Measurements from ENCODE around the gene RAB15.
"Not testable (repeated sequence)": the region's sequence is repeated elsewhere in the genome, so short reads cannot be mapped to it uniquely, and the experiment has no call there.

The RAB15 gene

GRCh38 chr14:64915797-64916196 lies 56.3 kb downstream of the RAB15 start:
- Histone ChIP-seq H3K27ac (ENCODE audit: low read length, poor library complexity, severe bottlenecking) (no peak overlapping the region), H3K4me2 (ENCODE audit: low read length, poor library complexity, severe bottlenecking) (no peak overlapping the region), H3K9ac (ENCODE audit: low read length) (no peak overlapping the region), H2AFZ (ENCODE audit: low read depth, low read length) (no peak overlapping the region), H2BK12ac (ENCODE audit: low read length in 2 of 2) (no peak overlapping the region), H3K14ac (ENCODE audit: low read length in 2 of 2) (no peak overlapping the region), H2BK120ac (ENCODE audit: low read depth, low read length) (no peak overlapping the region), H2BK15ac (ENCODE audit: low read depth, poor library complexity, severe bottlenecking) (no peak overlapping the region), H3K36me3 (ENCODE audit: control insufficient read depth in 1 of 2, insufficient read depth in 2 of 2, low read depth in 1 of 2, low read length in 2 of 2) (no peaks in the 10 kb centered on the region), H2AK5ac (ENCODE audit: low read length, severe bottlenecking) (no peak overlapping the region), H3K18ac (ENCODE audit: low read depth in 1 of 2, low read length in 2 of 2) (no peak overlapping the region), H3K27me3 (ENCODE audit: control insufficient read depth in 1 of 2, insufficient read depth in 1 of 2, low read length in 2 of 2) (peaks cover 0 to 4% of the 10 kb centered on the region in 2 experiments), H3K23ac (ENCODE audit: low read length in 2 of 2) (no peak overlapping the region), H3K9me3 (ENCODE audit: control insufficient read depth, low read length) (no peaks in the 10 kb centered on the region), H3K4me1 (ENCODE audit: control insufficient read depth, insufficient read depth, low read depth, low read length) (peaks cover 6% of the 10 kb centered on the region), H3K4ac (ENCODE audit: low read depth in 1 of 2, low read length in 2 of 2) (no peak overlapping the region), H4K8ac (ENCODE audit: low read length) (no peak overlapping the region), H3K79me1 (replicated peaks; ENCODE audit: low read length, poor library complexity, severe bottlenecking) (peaks cover 2% of the 10 kb centered on the region), H3K4me3 (ENCODE audit: insufficient read depth in 1 of 2, low read depth in 1 of 2, low read length in 2 of 2) (peak overlapping the region in 1 of 2 experiments; percentile 88), H2BK5ac (ENCODE audit: low read depth, low read length, poor library complexity, severe bottlenecking) (no peak overlapping the region), H4K91ac (ENCODE audit: low read length) (no peak overlapping the region)
- DNase-seq: no peak
- no CpG with 5 or more reads among the region's 2 CpGs for WGBS

DNA sequence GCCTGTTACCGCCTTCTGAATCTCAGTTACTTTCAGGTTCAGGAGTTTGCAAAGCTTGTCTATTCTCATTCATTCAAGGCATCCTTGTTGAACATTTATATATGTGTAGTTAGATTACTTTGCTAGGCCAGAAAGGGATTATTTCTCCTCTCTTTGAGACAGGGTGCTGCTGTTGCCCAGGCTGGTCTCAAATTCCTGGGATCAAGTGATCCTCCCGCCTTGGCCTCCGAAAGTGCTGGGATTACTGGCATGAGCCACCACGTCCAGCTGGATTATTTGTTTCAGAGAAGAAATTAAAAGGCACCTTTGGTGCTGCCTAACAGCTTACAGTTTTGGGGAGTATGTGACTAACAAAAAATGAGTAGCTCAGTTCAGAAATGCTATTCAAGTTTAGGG lies 57.1 kb downstream of the RAB15 start:
- Histone ChIP-seq H4K91ac (ENCODE audit: low read length) (no peak overlapping the region), H3K9me3 (ENCODE audit: control insufficient read depth, low read length) (no peaks in the 10 kb centered on the region), H3K27me3 (ENCODE audit: control insufficient read depth in 1 of 2, insufficient read depth in 1 of 2, low read length in 2 of 2) (peaks cover 0 to 4% of the 10 kb centered on the region in 2 experiments), H3K27ac (ENCODE audit: low read length, poor library complexity, severe bottlenecking) (no peak overlapping the region), H3K9ac (ENCODE audit: low read length) (peak overlapping the region; percentile 97), H3K4me2 (ENCODE audit: low read length, poor library complexity, severe bottlenecking) (peak overlapping the region; percentile 65), H3K14ac (ENCODE audit: low read length in 2 of 2) (no peak overlapping the region), H2AK5ac (ENCODE audit: low read length, severe bottlenecking) (no peak overlapping the region), H2BK12ac (ENCODE audit: low read length in 2 of 2) (no peak overlapping the region), H2BK5ac (ENCODE audit: low read depth, low read length, poor library complexity, severe bottlenecking) (no peak overlapping the region), H3K79me1 (replicated peaks; ENCODE audit: low read length, poor library complexity, severe bottlenecking) (peaks cover 2% of the 10 kb centered on the region), H3K4me3 (ENCODE audit: insufficient read depth in 1 of 2, low read depth in 1 of 2, low read length in 2 of 2) (peak overlapping the region; percentile 88 to 89), H3K23ac (ENCODE audit: low read length in 2 of 2) (no peak overlapping the region), H3K36me3 (ENCODE audit: control insufficient read depth in 1 of 2, insufficient read depth in 2 of 2, low read depth in 1 of 2, low read length in 2 of 2) (no peaks in the 10 kb centered on the region), H4K8ac (ENCODE audit: low read length) (peak overlapping the region; percentile 66), H2AFZ (ENCODE audit: low read depth, low read length) (no peak overlapping the region), H3K4ac (ENCODE audit: low read depth in 1 of 2, low read length in 2 of 2) (no peak overlapping the region), H3K4me1 (ENCODE audit: control insufficient read depth, insufficient read depth, low read depth, low read length) (peaks cover 6% of the 10 kb centered on the region), H2BK15ac (ENCODE audit: low read depth, poor library complexity, severe bottlenecking) (no peak overlapping the region), H3K18ac (ENCODE audit: low read depth in 1 of 2, low read length in 2 of 2) (no peak overlapping the region), H2BK120ac (ENCODE audit: low read depth, low read length) (no peak overlapping the region)
- DNase-seq: no peak
- 71% methylated on average over 3 of the region's 4 CpGs for WGBS

DNA sequence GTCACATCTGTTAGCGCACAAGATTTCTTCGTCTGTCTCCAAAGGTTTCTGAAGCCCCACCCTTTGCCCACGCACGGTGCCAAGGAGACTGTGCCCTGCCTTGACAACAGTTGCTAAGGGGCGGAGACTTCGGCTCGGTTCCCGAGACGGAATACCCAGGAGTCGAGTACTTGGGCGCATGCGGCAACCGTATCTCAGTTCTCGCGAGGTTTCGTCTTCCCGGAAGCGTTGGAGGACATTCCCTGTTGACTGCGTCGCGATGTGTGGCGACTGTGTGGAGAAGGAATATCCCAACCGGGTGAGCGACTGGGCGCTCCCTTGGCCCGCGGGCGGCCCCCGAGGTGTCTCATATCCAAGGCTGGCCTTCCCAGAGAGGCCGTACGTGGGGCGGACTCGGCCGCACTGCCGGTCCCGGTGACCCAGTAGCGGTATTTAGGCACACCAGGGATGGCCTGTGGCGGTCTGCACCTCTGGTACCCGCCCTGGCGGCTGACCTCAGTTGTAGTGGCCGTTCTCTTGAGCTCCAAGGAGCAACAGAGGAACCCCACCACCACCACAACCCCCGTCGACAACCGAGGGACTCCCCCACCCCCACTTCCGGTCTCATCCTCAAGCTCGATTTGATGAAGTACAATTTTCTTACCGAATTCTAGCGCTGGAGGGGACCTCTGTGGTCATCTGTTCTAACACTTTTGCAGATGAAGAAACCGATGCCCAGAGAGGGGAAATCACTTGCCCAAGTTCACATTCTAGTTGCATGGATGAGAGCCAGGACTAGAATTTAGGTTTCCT lies 57.7 kb downstream of the RAB15 start, which contains the start of gene CHURC1:
CHURC1 (plus strand) TSS at position 219 of the 792 bp plus-strand sequence; CDS start at position 260, 41 bp downstream.
- Histone ChIP-seq H3K23ac (ENCODE audit: low read length in 2 of 2) (no peak within 1 kb of the TSS), H2BK5ac (ENCODE audit: low read depth, low read length, poor library complexity, severe bottlenecking) (peak within 1 kb of the TSS; percentile 68), H3K27me3 (ENCODE audit: control insufficient read depth in 1 of 2, insufficient read depth in 1 of 2, low read length in 2 of 2) (peaks cover 3 to 7% of the 10 kb centered on the region in 2 experiments), H4K8ac (ENCODE audit: low read length) (peak within 1 kb of the TSS; percentile 71), H2BK12ac (ENCODE audit: low read length in 2 of 2) (no peak within 1 kb of the TSS), H2AFZ (ENCODE audit: low read depth, low read length) (peak within 1 kb of the TSS; percentile 76), H4K91ac (ENCODE audit: low read length) (peak within 1 kb of the TSS; percentile 67), H3K27ac (ENCODE audit: low read length, poor library complexity, severe bottlenecking) (peak within 1 kb of the TSS; percentile 83), H3K4me2 (ENCODE audit: low read length, poor library complexity, severe bottlenecking) (peak within 1 kb of the TSS; percentile 65), H3K9me3 (ENCODE audit: control insufficient read depth, low read length) (no peaks in the 10 kb centered on the region), H3K79me1 (replicated peaks; ENCODE audit: low read length, poor library complexity, severe bottlenecking) (peaks cover 2% of the 10 kb centered on the region), H3K4me1 (ENCODE audit: control insufficient read depth, insufficient read depth, low read depth, low read length) (peaks cover 4% of the 10 kb centered on the region), H3K9ac (ENCODE audit: low read length) (peak within 1 kb of the TSS; percentile 97), H3K36me3 (ENCODE audit: control insufficient read depth in 1 of 2, insufficient read depth in 2 of 2, low read depth in 1 of 2, low read length in 2 of 2) (no peaks in the 10 kb centered on the region), H2AK5ac (ENCODE audit: low read length, severe bottlenecking) (peak within 1 kb of the TSS; percentile 83), H3K18ac (ENCODE audit: low read depth in 1 of 2, low read length in 2 of 2) (peak within 1 kb of the TSS; percentile 78 to 95), H2BK15ac (ENCODE audit: low read depth, poor library complexity, severe bottlenecking) (peak within 1 kb of the TSS; percentile 39), H3K4me3 (ENCODE audit: insufficient read depth in 1 of 2, low read depth in 1 of 2, low read length in 2 of 2) (peak within 1 kb of the TSS; percentile 88 to 89), H2BK120ac (ENCODE audit: low read depth, low read length) (peak within 1 kb of the TSS; percentile 35), H3K4ac (ENCODE audit: low read depth in 1 of 2, low read length in 2 of 2) (peak within 1 kb of the TSS; percentile 83 to 95), H3K14ac (ENCODE audit: low read length in 2 of 2) (peak within 1 kb of the TSS in 1 of 2 experiments; percentile 96)
- under 1% methylated on average over 49 of the region's 49 CpGs for WGBS
- peak; percentile 98 for DNase-seq

DNA sequence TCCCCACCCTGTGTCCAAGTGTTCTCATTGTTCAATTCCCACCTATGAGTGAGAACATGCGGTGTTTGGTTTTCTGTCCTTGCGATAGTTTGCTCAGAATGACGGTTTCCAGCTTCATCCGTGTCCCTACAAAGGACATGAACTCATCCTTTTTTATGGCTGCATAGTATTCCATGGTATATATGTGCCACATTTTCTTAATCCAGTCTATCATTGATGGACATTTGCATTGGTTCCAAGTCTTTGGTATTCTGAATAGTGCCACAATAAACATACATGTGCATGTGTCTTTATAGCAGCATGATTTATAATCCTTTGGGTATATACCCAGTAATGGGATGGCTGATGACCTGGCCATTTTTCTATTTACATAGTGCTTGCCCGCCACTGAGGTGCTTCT lies 58.7 kb downstream of the RAB15 start:
- H3K4me3 ChIP-seq (ENCODE audit: insufficient read depth in 1 of 2, low read depth in 1 of 2, low read length in 2 of 2): peak overlapping the region in 1 of 2 experiments; percentile 88
- not testable (repeated sequence) for H3K18ac ChIP-seq (ENCODE audit: low read depth in 1 of 2, low read length in 2 of 2); H2AK5ac ChIP-seq (ENCODE audit: low read length, severe bottlenecking); H3K4ac ChIP-seq (ENCODE audit: low read depth in 1 of 2, low read length in 2 of 2); H3K79me1 ChIP-seq (replicated peaks; ENCODE audit: low read length, poor library complexity, severe bottlenecking); H2BK15ac ChIP-seq (ENCODE audit: low read depth, poor library complexity, severe bottlenecking); H3K4me1 ChIP-seq (ENCODE audit: control insufficient read depth, insufficient read depth, low read depth, low read length); H4K91ac ChIP-seq (ENCODE audit: low read length); H3K23ac ChIP-seq (ENCODE audit: low read length in 2 of 2); H3K27ac ChIP-seq (ENCODE audit: low read length, poor library complexity, severe bottlenecking); H2BK5ac ChIP-seq (ENCODE audit: low read depth, low read length, poor library complexity, severe bottlenecking); DNase-seq; H2BK120ac ChIP-seq (ENCODE audit: low read depth, low read length); H2AFZ ChIP-seq (ENCODE audit: low read depth, low read length); H3K14ac ChIP-seq (ENCODE audit: low read length in 2 of 2); H2BK12ac ChIP-seq (ENCODE audit: low read length in 2 of 2); H3K36me3 ChIP-seq (ENCODE audit: control insufficient read depth in 1 of 2, insufficient read depth in 2 of 2, low read depth in 1 of 2, low read length in 2 of 2); H4K8ac ChIP-seq (ENCODE audit: low read length); H3K9me3 ChIP-seq (ENCODE audit: control insufficient read depth, low read length)
- H3K9ac ChIP-seq (ENCODE audit: low read length): peak overlapping the region; percentile 97
- WGBS: 88% methylated on average over 1 of the region's 5 CpGs
- H3K4me2 ChIP-seq (ENCODE audit: low read length, poor library complexity, severe bottlenecking): peak overlapping the region; percentile 34
- peaks cover 9 to 16% of the 10 kb centered on the region in 2 experiments for H3K27me3 ChIP-seq (ENCODE audit: control insufficient read depth in 1 of 2, insufficient read depth in 1 of 2, low read length in 2 of 2)
